ENCODE results near the gene ZNF638.

Gene ZNF638

DNA sequence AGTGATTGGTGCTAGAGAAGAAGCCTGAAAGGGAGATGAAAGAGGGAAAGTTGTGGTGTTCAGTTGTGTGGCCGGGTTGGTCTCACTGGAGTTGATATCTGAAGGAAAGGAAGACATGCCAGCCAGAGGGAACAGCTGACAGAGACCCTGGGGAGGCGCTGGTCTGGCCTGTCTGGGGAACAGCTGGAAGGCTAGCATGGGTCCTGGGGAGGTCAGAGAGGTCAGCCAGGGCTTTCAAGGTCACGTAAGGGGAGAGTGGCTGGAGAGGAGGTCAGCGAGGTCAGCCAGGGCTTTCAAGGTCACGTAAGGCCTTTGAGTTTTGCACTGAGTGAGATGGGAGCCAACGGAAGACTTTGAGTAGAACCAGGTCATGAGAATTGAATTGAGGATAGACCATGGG is 132.8 kb downstream of the ZNF638 start:
- H3K79me2 ChIP-seq (ENCODE audit: low read length): no peaks in the 10 kb centered on the region
- no peaks in the 10 kb centered on the region for H3K36me3 ChIP-seq (replicated peaks; ENCODE audit: low read depth, low read length)
- H3K27ac ChIP-seq (ENCODE audit: low read length): no peak overlapping the region
- no peak overlapping the region for H2AFZ ChIP-seq (ENCODE audit: low read depth, low read length)
- H3K9ac ChIP-seq (ENCODE audit: low read length): no peak overlapping the region
- no peaks in the 10 kb centered on the region for H3K4me1 ChIP-seq (ENCODE audit: low read length)
- no peak for TF ChIP-seq CTCF (IDR thresholded peaks at IDR 0.05; ENCODE audit: low read depth, low read length)
- no peak for TF ChIP-seq EZH2phosphoT487 (IDR thresholded peaks at IDR 0.05; ENCODE audit: low read depth)
- no peak overlapping the region for H3K4me2 ChIP-seq (ENCODE audit: low read length)
- H4K20me1 ChIP-seq (ENCODE audit: insufficient read depth, low read length): no peaks in the 10 kb centered on the region
- no peak overlapping the region for H3K4me3 ChIP-seq (ENCODE audit: low read length)
- H3K27me3 ChIP-seq (ENCODE audit: low read depth, low read length): 0 out of 2 replicates have a peak, but pooled peaks cover 5% of the 10 kb centered on the region
- no peaks in the 10 kb centered on the region for H3K9me3 ChIP-seq (ENCODE audit: insufficient read depth, low read length)

GRCh38 chr2:71465356-71465755 is 133.8 kb downstream of the ZNF638 start:
- no peak for TF ChIP-seq CTCF (IDR thresholded peaks at IDR 0.05; ENCODE audit: low read depth, low read length)
- TF ChIP-seq EZH2phosphoT487 (IDR thresholded peaks at IDR 0.05; ENCODE audit: low read depth): no peak
- no peak overlapping the region for H3K27ac ChIP-seq (ENCODE audit: low read length)
- H3K79me2 ChIP-seq (ENCODE audit: low read length): no peaks in the 10 kb centered on the region
- H3K9me3 ChIP-seq (ENCODE audit: insufficient read depth, low read length): no peaks in the 10 kb centered on the region
- no peak overlapping the region for H2AFZ ChIP-seq (ENCODE audit: low read depth, low read length)
- 0 out of 2 replicates have a peak, but pooled peaks cover 7% of the 10 kb centered on the region for H3K27me3 ChIP-seq (ENCODE audit: low read depth, low read length)
- no peak overlapping the region for H3K4me3 ChIP-seq (ENCODE audit: low read length)
- no peaks in the 10 kb centered on the region for H3K36me3 ChIP-seq (replicated peaks; ENCODE audit: low read depth, low read length)
- no peaks in the 10 kb centered on the region for H4K20me1 ChIP-seq (ENCODE audit: insufficient read depth, low read length)
- no peak overlapping the region for H3K9ac ChIP-seq (ENCODE audit: low read length)
- no peak overlapping the region for H3K4me2 ChIP-seq (ENCODE audit: low read length)
- H3K4me1 ChIP-seq (ENCODE audit: low read length): no peaks in the 10 kb centered on the region

GRCh38 chr2:71465961-71466300 is 134.3 kb downstream of the ZNF638 start:
- H3K4me2 ChIP-seq (ENCODE audit: low read length): no peak overlapping the region
- no peaks in the 10 kb centered on the region for H3K9me3 ChIP-seq (ENCODE audit: insufficient read depth, low read length)
- no peaks in the 10 kb centered on the region for H3K4me1 ChIP-seq (ENCODE audit: low read length)
- TF ChIP-seq CTCF (IDR thresholded peaks at IDR 0.05; ENCODE audit: low read depth, low read length) (no peak), EZH2phosphoT487 (IDR thresholded peaks at IDR 0.05; ENCODE audit: low read depth) (no peak)
- H3K27ac ChIP-seq (ENCODE audit: low read length): no peak overlapping the region
- H3K4me3 ChIP-seq (ENCODE audit: low read length): no peak overlapping the region
- no peaks in the 10 kb centered on the region for H4K20me1 ChIP-seq (ENCODE audit: insufficient read depth, low read length)
- 0 out of 2 replicates have a peak, but pooled peaks cover 7% of the 10 kb centered on the region for H3K27me3 ChIP-seq (ENCODE audit: low read depth, low read length)
- H3K36me3 ChIP-seq (replicated peaks; ENCODE audit: low read depth, low read length): no peaks in the 10 kb centered on the region
- no peak overlapping the region for H3K9ac ChIP-seq (ENCODE audit: low read length)
- no peaks in the 10 kb centered on the region for H3K79me2 ChIP-seq (ENCODE audit: low read length)
- H2AFZ ChIP-seq (ENCODE audit: low read depth, low read length): no peak overlapping the region

GRCh38 chr2:71466301-71467179 is 135.0 kb downstream of the ZNF638 start:
- Histone ChIP-seq H3K27ac (ENCODE audit: low read length) (no peak overlapping the region), H2AFZ (ENCODE audit: low read depth, low read length) (no peak overlapping the region), H3K27me3 (ENCODE audit: low read depth, low read length) (0 out of 2 replicates have a peak, but pooled peaks cover 7% of the 10 kb centered on the region), H3K9me3 (ENCODE audit: insufficient read depth, low read length) (no peaks in the 10 kb centered on the region), H3K79me2 (ENCODE audit: low read length) (no peaks in the 10 kb centered on the region), H4K20me1 (ENCODE audit: insufficient read depth, low read length) (no peaks in the 10 kb centered on the region), H3K36me3 (replicated peaks; ENCODE audit: low read depth, low read length) (no peaks in the 10 kb centered on the region), H3K9ac (ENCODE audit: low read length) (no peak overlapping the region), H3K4me3 (ENCODE audit: low read length) (no peak overlapping the region), H3K4me1 (ENCODE audit: low read length) (no peaks in the 10 kb centered on the region), H3K4me2 (ENCODE audit: low read length) (no peak overlapping the region)
- TF ChIP-seq EZH2phosphoT487 (IDR thresholded peaks at IDR 0.05; ENCODE audit: low read depth) (no peak), CTCF (IDR thresholded peaks at IDR 0.05; ENCODE audit: low read depth, low read length) (no peak)

All from OCI-LY3 (cell line).